NK-92 (cell line): Measurements from ENCODE around the gene HNRNPA1.

ENCODE experiments used
- DNase-seq: peaks from one replicate; lab custom pipeline; 2025; ENCODE audit not compliant: unreplicated experiment; lab: John Stamatoyannopoulos, UW

HNRNPA1 gene

GRCh38 chr12:54333420-54334034, 53.0 kb downstream of the HNRNPA1 start:
- DNase-seq = no peak
